NK-92 (cell line): Measurements from ENCODE around the gene FAM171A2.
"Not testable (repeated sequence)": the region's sequence is repeated elsewhere in the genome, so short reads cannot be mapped to it uniquely, and the experiment has no call there.

Experiments
- DNase-seq: peaks from one replicate; lab custom pipeline; 2025; ENCODE audit not compliant: unreplicated experiment; lab: John Stamatoyannopoulos, UW

FAM171A2 gene

GRCh38 chr17:44383861-44384260 is 20.2 kb upstream of the FAM171A2 start:
- no peak for DNase-seq

- DNase-seq: no peak
Measured at GRCh38 chr17:44383363-44383762, 19.7 kb upstream of the FAM171A2 start.

GRCh38 chr17:44382917-44383316 is 19.3 kb upstream of the FAM171A2 start:
- no peak for DNase-seq

- DNase-seq: no peak
Measured at GRCh38 chr17:44381810-44382305, 18.2 kb upstream of the FAM171A2 start.

- no peak for DNase-seq
Measured at GRCh38 chr17:44380767-44381166, 17.1 kb upstream of the FAM171A2 start.

- DNase-seq: no peak
Measured at GRCh38 chr17:44379887-44380286, 16.2 kb upstream of the FAM171A2 start.

- no peak for DNase-seq
Measured at GRCh38 chr17:44378171-44378705, 14.6 kb upstream of the FAM171A2 start.

GRCh38 chr17:44376779-44377178 is 13.1 kb upstream of the FAM171A2 start:
- no peak for DNase-seq

GRCh38 chr17:44376124-44376523 is 12.5 kb upstream of the FAM171A2 start:
- no peak for DNase-seq

- no peak for DNase-seq
Measured at GRCh38 chr17:44375196-44376017, 11.8 kb upstream of the FAM171A2 start.

- DNase-seq: no peak
Measured at GRCh38 chr17:44374306-44375195, 10.9 kb upstream of the FAM171A2 start.

GRCh38 chr17:44372036-44372435 is 8.4 kb upstream of the FAM171A2 start:
- no peak for DNase-seq

GRCh38 chr17:44369414-44370023 is 5.9 kb upstream of the FAM171A2 start:
- DNase-seq: not testable (repeated sequence)

GRCh38 chr17:44368391-44369243 is 5.0 kb upstream of the FAM171A2 start:
- DNase-seq: not testable (repeated sequence)

- DNase-seq: no peak
Measured at GRCh38 chr17:44367231-44367979, 3.8 kb upstream of the FAM171A2 start.

- DNase-seq: not testable (repeated sequence)
Measured at GRCh38 chr17:44365051-44365450, 1.4 kb upstream of the FAM171A2 start.

- DNase-seq: no peak
Measured at GRCh38 chr17:44362949-44363612, 572 bp downstream of the FAM171A2 start.

GRCh38 chr17:44362459-44362948 is 1.1 kb downstream of the FAM171A2 start:
- no peak for DNase-seq
